ENCODE results near the gene DAB1.
"Not testable (repeated sequence)": the region's sequence is repeated elsewhere in the genome, so short reads cannot be mapped to it uniquely, and the experiment has no call there.

Gene DAB1

GRCh38 chr1:57360846-57361407 lies 62.9 kb downstream of the DAB1 start:
- no peak for DNase-seq (ENCODE audit: low read depth)

GRCh38 chr1:57357462-57357861 lies 66.4 kb downstream of the DAB1 start:
- no peak for DNase-seq (ENCODE audit: low read depth)

GRCh38 chr1:57353654-57354053 lies 70.2 kb downstream of the DAB1 start:
- DNase-seq (ENCODE audit: low read depth), result no peak

GRCh38 chr1:57350610-57351009 lies 73.2 kb downstream of the DAB1 start:
- no peak for DNase-seq (ENCODE audit: low read depth)

- no peak for DNase-seq (ENCODE audit: low read depth)
These were observed 74.9 kb downstream of the DAB1 start for GRCh38 chr1:57348921-57349320.

- DNase-seq (ENCODE audit: low read depth), result no peak
These were observed 77.9 kb downstream of the DAB1 start for GRCh38 chr1:57345916-57346315.

- no peak for DNase-seq (ENCODE audit: low read depth)
These were observed 79.6 kb downstream of the DAB1 start for GRCh38 chr1:57344265-57344664.

- DNase-seq (ENCODE audit: low read depth), result not testable (repeated sequence)
These were observed 80.5 kb downstream of the DAB1 start for GRCh38 chr1:57343298-57343915.

- DNase-seq (ENCODE audit: low read depth), result no peak
These were observed 82.1 kb downstream of the DAB1 start for GRCh38 chr1:57341721-57342120.

- DNase-seq (ENCODE audit: low read depth), result no peak
These were observed 83.4 kb downstream of the DAB1 start for GRCh38 chr1:57340334-57341070.

GRCh38 chr1:57337623-57338022 lies 86.2 kb downstream of the DAB1 start:
- DNase-seq (ENCODE audit: low read depth), result no peak

- DNase-seq (ENCODE audit: low read depth), result no peak
These were observed 87.1 kb downstream of the DAB1 start for GRCh38 chr1:57336793-57337192.

GRCh38 chr1:57331620-57332019 lies 92.2 kb downstream of the DAB1 start:
- DNase-seq (ENCODE audit: low read depth), result no peak

- no peak for DNase-seq (ENCODE audit: low read depth)
These were observed 93.9 kb downstream of the DAB1 start for GRCh38 chr1:57329937-57330336.

GRCh38 chr1:57329001-57329527 lies 94.8 kb downstream of the DAB1 start:
- no peak for DNase-seq (ENCODE audit: low read depth)

- DNase-seq (ENCODE audit: low read depth), result no peak
These were observed 95.9 kb downstream of the DAB1 start for GRCh38 chr1:57327946-57328345.

GRCh38 chr1:57327336-57327735 lies 96.5 kb downstream of the DAB1 start:
- DNase-seq (ENCODE audit: low read depth), result no peak

GRCh38 chr1:57325536-57325935 lies 98.3 kb downstream of the DAB1 start:
- no peak for DNase-seq (ENCODE audit: low read depth)

GRCh38 chr1:57325117-57325516 lies 98.7 kb downstream of the DAB1 start:
- DNase-seq (ENCODE audit: low read depth), result no peak

- no peak for DNase-seq (ENCODE audit: low read depth)
These were observed 99.5 kb downstream of the DAB1 start for GRCh38 chr1:57324388-57324787.

GRCh38 chr1:57321776-57322175 lies 102.1 kb downstream of the DAB1 start:
- no peak for DNase-seq (ENCODE audit: low read depth)

- no peak for DNase-seq (ENCODE audit: low read depth)
These were observed 104.1 kb downstream of the DAB1 start for GRCh38 chr1:57319791-57320190.

GRCh38 chr1:57319165-57319564 lies 104.7 kb downstream of the DAB1 start:
- DNase-seq (ENCODE audit: low read depth), result no peak
